Loucy (cell line): ENCODE results near the gene TMEM69.

Experiments
- EZH2phosphoT487 ChIP-seq: fragments of 200-600 bp; IDR thresholded peaks from 2 replicates; pipeline ENCODE4 v1.6.1; 2018; ENCODE audit warnings: antibody characterized with exemption, mild to moderate bottlenecking, moderate library complexity, borderline replicate concordance
- TF ChIP-seq, protein P1 (sequence below): fragments of 200-600 bp; sonication (generic); conservative IDR thresholded peaks from 2 replicates; pipeline ENCODE4 v1.5.1; 2014; ENCODE audit warnings: mild to moderate bottlenecking, antibody characterized with exemption, low read length

DNA sequence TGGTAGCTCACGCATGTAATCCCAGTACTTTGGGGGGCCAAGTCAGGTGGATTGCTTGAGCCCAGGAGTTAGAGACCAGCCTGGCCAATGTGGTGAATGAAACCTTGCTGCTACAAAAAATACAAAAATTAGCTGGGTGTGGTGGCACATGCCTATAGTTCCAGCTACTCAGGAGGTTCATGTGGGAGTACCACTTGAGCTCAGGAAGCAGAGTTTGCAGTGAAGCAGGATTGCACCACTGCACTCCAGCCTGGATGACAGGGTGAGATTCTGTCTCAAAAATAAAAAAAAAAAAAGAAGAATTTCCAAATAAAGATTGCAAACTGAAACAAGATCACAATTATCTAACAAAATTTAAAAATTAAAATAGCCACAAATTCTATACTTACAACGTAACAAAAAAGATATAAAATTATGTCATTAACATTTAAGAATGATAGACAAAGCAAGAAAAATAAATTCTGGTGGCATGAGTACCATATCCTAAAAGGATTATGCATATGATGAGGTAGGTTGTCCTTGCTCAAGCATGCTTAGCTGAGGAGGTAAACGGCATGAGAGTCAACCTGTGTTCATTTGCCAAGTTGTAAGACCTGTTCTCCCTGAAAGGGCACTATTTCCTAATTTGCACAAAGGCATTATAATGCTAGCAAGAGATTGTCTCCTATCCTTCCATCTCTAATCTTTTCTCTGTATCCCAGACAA is 42.2 kb downstream of the TMEM69 start:
- TF ChIP-seq, protein P1, sequence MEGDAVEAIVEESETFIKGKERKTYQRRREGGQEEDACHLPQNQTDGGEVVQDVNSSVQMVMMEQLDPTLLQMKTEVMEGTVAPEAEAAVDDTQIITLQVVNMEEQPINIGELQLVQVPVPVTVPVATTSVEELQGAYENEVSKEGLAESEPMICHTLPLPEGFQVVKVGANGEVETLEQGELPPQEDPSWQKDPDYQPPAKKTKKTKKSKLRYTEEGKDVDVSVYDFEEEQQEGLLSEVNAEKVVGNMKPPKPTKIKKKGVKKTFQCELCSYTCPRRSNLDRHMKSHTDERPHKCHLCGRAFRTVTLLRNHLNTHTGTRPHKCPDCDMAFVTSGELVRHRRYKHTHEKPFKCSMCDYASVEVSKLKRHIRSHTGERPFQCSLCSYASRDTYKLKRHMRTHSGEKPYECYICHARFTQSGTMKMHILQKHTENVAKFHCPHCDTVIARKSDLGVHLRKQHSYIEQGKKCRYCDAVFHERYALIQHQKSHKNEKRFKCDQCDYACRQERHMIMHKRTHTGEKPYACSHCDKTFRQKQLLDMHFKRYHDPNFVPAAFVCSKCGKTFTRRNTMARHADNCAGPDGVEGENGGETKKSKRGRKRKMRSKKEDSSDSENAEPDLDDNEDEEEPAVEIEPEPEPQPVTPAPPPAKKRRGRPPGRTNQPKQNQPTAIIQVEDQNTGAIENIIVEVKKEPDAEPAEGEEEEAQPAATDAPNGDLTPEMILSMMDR, result no peak
- TF ChIP-seq EZH2phosphoT487, result no peak
